K562 (cell line): ENCODE data around the gene EPS8.

Experiments used
- ILK ChIP-seq: fragments of 450-650 bp; IDR thresholded peaks from 2 replicates; pipeline ENCODE4 v1.6.1; 2016; ENCODE audit warnings: missing genetic modification characterization, low read depth, mild to moderate bottlenecking, missing compliant biosample characterization, moderate library complexity, borderline replicate concordance
- ZNF384 ChIP-seq: IDR thresholded peaks from 2 replicates; pipeline ENCODE4 v1.6.1; 2012; ENCODE audit warnings: low read depth, low read length, improper control_type of control experiment
- TF ChIP-seq, protein P1 (sequence below), 2 experiments: fragments of 450-650 bp; formaldehyde crosslinking in 1 of 2; IDR thresholded peaks; 2 replicates each; pipeline versions ENCODE4 v1.4.0 to v1.6.1; 2014 to 2020; ENCODE audit warnings: mild to moderate bottlenecking in 2 of 2, borderline replicate concordance in 1 of 2, low read depth in 1 of 2

DNA sequence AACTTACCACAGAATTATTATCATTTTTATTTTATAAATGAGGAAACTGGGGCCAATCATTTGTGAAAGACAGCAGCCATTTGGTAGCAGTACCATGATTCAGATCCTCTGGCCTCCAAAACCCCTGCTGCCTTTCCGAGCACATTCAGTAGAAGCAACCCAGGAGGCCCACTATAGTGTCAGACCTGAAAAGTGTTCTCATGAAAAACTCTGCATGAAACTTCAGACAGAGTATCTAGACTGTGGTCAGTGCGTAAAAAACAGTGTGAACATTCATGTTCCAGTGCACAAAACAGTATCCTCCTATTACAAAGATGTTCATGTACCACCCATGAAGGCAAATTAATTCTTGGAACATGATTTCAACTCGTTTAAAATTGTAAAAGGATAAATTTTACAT lies 112.0 kb downstream of the EPS8 start:
- TF ChIP-seq ZNF384 (no peak), ILK (no peak)
- TF ChIP-seq, protein P1, sequence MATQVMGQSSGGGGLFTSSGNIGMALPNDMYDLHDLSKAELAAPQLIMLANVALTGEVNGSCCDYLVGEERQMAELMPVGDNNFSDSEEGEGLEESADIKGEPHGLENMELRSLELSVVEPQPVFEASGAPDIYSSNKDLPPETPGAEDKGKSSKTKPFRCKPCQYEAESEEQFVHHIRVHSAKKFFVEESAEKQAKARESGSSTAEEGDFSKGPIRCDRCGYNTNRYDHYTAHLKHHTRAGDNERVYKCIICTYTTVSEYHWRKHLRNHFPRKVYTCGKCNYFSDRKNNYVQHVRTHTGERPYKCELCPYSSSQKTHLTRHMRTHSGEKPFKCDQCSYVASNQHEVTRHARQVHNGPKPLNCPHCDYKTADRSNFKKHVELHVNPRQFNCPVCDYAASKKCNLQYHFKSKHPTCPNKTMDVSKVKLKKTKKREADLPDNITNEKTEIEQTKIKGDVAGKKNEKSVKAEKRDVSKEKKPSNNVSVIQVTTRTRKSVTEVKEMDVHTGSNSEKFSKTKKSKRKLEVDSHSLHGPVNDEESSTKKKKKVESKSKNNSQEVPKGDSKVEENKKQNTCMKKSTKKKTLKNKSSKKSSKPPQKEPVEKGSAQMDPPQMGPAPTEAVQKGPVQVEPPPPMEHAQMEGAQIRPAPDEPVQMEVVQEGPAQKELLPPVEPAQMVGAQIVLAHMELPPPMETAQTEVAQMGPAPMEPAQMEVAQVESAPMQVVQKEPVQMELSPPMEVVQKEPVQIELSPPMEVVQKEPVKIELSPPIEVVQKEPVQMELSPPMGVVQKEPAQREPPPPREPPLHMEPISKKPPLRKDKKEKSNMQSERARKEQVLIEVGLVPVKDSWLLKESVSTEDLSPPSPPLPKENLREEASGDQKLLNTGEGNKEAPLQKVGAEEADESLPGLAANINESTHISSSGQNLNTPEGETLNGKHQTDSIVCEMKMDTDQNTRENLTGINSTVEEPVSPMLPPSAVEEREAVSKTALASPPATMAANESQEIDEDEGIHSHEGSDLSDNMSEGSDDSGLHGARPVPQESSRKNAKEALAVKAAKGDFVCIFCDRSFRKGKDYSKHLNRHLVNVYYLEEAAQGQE (IDR thresholded peaks at IDR 0.05; ENCODE audit: borderline replicate concordance): no peak
- TF ChIP-seq, protein P1 (CRISPR knock-in tag; IDR thresholded peaks at IDR 0.05; ENCODE audit: low read depth): no peak
